Transverse colon (tissue), 4 donors: ENCODE results near the gene DHX58.

Source experiments
- POLR2A ChIP-seq: fragments of 450-650 bp; IDR thresholded peaks from one replicate; pipeline ENCODE4 v1.6.1; 2016; ENCODE audit warnings: antibody characterized with exemption, mild to moderate bottlenecking, moderate library complexity
- POLR2AphosphoS5 ChIP-seq, 3 donors: sonication (generic); formaldehyde crosslinking; IDR thresholded peaks; one replicate each; pipeline ENCODE4 v1.6.1; 2016; ENCODE audit warnings: antibody characterized with exemption in 3 of 3
- TF ChIP-seq, protein P1 (sequence below), 5 experiments: fragments of 200-600 bp in 3 of 5; fragments of 450-650 bp in 2 of 5; sonication (generic) in 3 of 5; IDR thresholded peaks; 1 replicate in 2 of 5; 2 replicates in 3 of 5; pipeline ENCODE4 v1.5.1; 2016 to 2017; ENCODE audit warnings: antibody characterized with exemption in 5 of 5, inconsistent platforms in 3 of 5, mild to moderate bottlenecking in 2 of 5, moderate library complexity in 1 of 5

DNA sequence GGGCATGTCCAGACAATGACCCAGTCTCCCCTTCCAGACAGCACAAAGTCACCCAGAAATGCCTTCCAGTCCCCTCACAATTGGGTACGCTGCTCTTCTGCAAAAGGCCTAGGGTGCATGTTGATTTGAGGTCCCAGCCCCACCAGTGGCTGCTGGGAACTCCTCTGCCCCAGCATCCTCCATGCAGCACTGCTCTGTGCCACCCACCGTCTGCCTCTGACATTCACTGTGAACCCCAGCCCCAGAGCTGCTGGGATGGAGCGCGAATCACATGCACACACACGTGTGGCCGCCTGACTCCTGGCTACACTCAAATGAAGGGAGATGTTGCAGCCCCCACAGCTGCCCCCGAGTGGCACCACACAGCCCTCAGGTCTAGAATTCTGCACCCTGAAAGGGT is 60.9 kb downstream of the DHX58 start:
- TF ChIP-seq, protein P1, sequence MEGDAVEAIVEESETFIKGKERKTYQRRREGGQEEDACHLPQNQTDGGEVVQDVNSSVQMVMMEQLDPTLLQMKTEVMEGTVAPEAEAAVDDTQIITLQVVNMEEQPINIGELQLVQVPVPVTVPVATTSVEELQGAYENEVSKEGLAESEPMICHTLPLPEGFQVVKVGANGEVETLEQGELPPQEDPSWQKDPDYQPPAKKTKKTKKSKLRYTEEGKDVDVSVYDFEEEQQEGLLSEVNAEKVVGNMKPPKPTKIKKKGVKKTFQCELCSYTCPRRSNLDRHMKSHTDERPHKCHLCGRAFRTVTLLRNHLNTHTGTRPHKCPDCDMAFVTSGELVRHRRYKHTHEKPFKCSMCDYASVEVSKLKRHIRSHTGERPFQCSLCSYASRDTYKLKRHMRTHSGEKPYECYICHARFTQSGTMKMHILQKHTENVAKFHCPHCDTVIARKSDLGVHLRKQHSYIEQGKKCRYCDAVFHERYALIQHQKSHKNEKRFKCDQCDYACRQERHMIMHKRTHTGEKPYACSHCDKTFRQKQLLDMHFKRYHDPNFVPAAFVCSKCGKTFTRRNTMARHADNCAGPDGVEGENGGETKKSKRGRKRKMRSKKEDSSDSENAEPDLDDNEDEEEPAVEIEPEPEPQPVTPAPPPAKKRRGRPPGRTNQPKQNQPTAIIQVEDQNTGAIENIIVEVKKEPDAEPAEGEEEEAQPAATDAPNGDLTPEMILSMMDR (IDR thresholded peaks at IDR 0.05) = no peak
- TF ChIP-seq POLR2A = no peak
- no peak for TF ChIP-seq POLR2AphosphoS5 (IDR thresholded peaks at IDR 0.05)
